Measurements from ENCODE around the gene LYSET.
"Not testable (repeated sequence)": the region's sequence is repeated elsewhere in the genome, so short reads cannot be mapped to it uniquely, and the experiment has no call there.

The LYSET gene

DNA sequence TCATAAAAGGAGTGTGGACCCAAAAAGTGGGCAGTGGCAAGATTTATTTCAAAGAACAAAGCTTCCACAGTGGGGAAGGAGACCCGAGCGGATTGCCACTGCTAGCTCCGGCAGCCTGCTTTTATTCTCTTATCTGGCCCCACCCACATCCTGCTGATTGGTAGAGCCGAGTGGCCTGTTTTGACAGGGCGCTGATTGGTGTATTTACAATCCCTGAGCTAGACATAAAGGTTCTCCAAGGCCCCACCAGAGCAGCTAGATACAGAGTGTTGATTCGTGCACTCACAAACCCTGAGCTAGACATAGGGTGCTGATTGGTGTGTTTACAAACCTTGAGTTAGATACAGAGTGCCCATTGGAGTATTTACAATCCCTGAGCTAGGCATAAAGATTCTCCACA is 15.5 kb upstream of the LYSET start:
- not testable (repeated sequence) for DNase-seq

DNA sequence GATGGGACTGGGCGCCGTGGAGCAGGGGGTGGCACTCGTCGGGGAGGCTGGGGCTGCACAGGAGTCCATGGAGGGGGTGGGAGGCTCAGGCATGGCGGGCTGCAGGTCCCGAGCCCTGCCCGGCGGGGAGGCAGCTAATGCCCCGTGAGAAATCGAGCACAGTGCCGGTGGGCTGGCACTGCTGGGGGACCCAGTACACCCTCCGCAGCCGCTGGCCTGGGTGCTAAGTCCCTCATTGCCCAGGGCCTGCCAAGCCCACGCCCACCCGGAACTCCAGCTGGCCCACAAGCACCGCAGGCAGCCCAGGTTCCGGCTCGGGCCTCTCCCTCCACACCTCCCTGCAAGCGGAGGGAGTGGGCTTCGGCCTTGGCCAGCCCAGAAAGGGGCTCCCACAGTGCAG is 15.0 kb upstream of the LYSET start:
- not testable (repeated sequence) for DNase-seq

DNA sequence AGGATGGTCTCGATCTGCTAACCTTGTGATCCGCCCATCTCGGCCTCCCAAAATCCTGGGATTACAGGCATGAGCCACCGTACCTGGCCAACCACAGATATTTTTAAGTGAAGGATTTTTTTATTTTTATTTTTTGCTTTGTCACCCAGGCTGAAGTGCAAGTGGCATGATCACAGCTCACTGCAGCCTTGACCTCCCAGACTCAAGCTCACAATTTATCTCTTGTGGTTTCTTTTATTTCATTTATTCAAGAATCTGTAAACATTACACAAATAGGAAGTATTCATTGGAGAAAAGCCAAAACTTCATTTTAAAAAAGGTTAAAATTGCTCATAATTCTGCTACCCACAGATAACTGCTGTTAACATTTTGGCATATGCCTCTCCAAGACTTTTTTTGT is 13.7 kb upstream of the LYSET start:
- DNase-seq = no peak

DNA sequence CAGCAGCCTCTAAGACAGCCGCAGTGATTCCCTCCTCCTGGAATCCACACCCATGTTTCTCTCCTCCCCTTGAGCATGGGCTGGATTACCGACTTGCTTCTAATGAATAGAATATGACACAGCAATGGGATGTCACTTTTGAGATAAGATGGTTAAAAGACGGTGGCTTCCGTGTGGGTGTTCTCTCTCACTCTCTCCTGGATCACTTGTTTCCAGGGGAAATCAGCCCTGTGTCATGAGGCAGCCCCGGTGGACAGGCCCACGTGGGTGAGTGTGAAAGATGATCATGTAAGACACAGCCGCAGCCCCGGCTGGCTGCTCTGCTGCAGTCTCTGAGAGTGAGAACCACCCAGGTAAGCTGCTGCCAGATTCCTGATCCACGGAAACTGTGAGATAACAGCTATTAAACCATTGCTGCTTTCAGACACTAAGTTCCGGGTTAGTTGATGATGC is 11.1 kb upstream of the LYSET start:
- DNase-seq = no peak

DNA sequence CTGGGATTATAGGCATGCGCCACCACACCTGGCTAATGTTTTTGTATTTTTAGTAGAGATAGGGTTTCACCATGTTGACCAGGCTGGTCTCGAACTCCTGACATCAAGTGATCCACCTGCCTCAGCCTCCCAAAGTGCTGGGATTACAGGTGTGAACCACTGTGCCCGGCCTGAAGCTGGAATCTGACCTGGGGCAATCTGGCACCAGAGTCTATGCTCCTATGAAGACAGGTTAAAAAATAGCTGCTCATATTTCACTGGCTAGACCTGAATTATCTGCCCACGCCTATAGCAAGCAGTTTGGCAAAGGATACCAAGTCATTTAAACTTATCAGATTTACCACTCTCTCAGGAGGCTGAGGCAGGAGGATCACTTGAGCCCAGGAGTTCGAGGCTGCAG is 10.4 kb upstream of the LYSET start:
- DNase-seq = not testable (repeated sequence)

DNA sequence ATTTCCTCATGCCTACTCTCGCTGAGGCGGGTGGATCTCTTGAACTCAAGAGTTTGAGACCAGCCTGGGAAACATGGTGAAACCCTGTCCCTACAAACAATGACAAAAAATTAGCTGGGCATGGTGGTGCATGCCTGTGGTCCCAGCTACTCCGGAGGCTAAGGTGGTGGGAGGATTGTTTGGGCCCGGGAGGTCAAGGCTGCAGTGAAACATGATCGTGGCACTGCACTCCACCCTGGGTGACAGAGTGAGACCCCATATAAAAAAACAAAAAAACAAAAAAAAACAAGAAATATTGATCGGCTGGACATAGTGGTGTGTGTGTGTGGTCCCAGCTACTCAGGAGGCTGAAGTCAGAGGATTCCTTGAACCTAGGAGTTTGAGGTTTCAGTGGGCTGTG is 9.6 kb upstream of the LYSET start:
- DNase-seq = no peak

DNA sequence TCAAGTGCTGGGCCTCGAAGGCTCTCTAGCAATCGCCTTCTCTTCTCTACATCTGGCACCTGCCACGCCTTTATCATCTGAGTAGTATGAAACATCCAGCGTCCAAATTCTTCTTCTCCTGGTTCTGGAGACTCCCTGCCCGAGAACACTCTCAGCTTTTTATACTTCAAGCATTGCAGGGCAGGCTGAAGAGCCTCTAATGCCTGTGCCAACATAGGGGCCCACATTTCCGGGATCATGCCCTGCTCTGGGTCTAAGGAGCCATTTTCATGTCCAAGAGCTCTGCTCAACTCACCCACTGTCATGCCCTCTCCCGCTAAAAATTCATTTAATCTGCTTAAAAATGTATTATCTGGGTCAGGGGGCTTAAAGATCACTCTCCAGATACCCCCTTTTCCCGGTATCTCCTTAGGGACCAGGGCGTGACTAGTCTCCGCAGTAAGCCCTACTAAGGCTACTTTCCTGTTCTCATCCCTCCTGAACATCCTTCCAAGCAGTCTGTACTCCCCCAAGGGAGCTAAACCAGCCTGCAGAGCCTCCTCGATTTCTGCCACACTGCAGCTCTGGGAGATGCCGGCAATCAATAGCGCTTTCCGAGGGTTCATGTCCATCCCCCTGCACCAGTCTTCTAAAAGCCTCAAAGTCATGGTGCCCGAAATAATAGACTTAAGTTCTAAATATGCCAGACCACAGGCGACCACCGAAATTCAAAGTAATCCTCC is 1.4 kb upstream of the LYSET start:
- no peak for DNase-seq

DNA sequence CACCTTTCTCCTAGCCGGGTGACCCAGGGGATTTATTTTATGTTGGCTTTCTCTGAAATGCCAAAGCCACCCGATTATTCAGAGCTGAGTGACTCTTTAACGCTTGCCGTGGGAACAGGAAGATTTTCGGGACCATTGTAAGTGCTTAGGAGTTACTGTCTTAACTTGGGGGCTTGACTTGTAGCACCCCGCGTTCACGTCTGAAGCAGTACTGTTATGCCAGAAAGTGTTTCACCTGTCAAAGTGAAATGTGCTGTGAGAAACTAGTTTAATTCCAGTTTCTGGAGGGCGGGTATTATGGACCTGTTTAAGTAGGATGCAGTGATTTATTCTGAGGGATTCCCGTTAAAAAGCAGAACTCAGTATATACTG is 218 bp downstream of the LYSET start:
- no peak for DNase-seq

DNA sequence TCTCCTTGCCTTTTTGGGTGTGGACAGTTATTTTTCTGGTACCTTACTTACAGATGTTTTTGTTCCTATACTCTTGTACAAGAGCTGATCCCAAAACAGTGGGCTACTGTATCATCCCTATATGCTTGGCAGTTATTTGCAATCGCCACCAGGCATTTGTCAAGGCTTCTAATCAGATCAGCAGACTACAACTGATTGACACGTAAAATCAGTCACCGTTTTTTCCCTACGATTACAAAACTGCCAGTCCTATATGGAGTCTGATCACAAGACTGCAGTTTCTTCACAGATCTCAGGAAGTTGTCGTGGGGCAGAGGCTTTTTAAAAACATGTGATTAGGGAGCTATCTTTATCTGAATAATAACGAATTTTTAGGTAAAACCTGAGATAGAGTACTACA is 1.3 kb downstream of the LYSET start:
- DNase-seq = peak; percentile 97

DNA sequence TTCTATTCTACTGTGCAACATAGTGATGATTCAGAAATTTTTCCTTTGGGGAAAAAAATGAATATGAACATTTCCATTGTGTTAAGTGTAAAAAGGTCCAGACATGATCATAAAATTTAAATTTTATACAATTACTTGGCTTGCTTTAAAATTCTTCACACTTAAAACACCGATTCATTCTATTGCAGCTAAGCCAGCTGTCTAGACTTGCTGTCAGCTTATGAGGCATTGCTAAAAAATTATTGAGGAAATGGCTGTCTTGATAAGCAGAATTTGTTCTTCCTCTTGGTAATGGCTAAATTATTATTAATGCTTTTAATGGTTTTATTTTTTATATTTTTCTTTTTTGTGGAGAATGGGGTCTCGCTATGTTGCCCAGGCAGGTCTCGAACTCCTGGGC is 1.8 kb downstream of the LYSET start:
- DNase-seq = peak; percentile 30 to 40

DNA sequence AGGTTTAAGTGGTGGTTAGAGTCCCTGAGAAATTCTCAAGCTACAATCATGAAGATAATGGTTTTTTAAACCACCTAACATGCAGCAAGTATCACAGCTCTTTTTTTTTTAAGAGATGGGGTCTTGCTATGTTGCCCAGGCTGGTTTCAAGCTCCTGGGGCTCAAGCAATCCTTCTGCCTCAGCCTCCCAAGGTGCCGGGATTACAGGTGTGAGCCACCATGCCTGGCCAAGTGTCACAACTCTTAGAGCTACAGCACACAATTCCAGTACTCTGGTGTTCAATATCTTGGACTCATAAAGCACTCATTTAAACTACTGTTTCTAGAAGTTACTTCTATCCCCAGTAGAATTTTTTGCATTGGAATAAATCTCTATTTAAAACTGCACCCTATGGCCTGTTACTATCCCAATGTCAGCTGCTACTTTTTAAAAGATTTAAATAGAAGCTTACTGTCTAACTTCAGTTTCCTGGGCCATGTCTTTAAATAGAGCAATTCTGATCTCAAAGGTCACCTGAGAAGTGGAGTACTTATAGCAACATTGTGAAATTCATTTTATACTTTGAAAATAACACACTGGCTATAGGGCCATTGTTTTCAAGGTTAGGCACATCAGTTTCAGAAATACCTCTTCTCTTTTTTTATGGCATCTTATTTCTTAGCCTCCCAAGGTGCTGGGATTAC is 10.3 kb downstream of the LYSET start:
- no peak for DNase-seq

DNA sequence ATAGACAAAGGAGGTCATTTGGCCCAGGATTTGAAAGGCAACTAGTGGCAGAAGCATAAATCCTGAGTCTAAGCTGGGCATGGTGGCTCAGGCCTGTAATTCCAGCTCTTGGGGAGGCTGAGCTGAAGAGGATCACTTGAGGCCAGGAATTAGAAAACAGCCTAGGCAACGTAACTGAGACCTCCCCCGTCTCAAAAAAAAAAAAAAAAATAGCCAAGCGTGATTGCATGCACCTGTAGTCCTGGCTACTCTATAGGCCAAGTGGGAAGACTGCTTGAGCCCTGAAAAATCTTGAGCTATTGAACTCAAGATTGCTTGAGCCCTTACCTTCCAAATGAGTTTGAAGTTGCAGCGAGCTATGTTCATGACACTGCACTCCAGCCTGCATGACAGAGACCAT is 13.9 kb downstream of the LYSET start:
- DNase-seq = no peak

DNA sequence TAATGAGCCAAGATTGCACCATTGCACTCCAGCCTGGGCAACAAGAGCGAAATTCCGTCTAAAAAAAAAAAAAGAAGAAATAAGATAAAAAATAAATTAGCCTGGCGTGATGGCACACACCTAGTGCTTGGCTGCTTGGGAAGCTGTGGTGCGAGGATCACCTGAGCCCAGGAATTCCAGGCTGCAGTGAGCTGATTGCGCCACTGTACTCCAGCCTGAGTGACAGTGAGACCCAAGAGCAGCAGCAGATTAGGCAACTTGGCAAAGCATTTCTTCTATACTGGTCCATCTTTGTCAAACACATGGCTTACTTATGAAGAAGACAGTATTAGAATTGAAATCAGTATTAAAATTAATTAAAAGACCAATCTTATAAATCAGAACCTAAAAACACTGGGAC is 15.4 kb downstream of the LYSET start:
- DNase-seq = no peak

DNA sequence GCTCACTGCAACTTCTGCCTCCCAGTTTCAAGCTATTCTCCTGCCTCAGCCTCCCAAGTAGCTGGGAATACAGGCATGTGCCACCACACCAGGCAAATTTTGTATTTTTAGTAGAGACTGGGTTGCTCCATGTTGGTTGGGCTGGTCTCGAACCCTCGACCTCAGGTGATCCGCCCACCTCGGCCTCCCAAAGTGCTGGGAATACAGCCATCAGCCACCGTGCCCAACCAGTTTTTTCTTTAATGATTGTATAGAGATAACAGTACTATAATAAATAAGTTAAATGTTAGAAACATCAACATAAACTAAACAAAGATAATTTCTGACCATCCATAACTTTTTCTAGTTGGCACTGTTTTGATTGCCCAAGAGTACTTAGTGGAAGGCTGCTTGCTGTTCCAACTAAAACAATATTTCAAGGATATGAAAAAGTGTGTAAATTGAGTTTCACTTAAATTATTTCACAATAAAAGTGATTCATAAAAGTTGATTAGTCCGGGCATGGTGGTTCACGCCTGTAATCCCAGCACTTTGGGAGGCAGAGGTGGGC is 16.1 kb downstream of the LYSET start:
- no peak for DNase-seq

DNA sequence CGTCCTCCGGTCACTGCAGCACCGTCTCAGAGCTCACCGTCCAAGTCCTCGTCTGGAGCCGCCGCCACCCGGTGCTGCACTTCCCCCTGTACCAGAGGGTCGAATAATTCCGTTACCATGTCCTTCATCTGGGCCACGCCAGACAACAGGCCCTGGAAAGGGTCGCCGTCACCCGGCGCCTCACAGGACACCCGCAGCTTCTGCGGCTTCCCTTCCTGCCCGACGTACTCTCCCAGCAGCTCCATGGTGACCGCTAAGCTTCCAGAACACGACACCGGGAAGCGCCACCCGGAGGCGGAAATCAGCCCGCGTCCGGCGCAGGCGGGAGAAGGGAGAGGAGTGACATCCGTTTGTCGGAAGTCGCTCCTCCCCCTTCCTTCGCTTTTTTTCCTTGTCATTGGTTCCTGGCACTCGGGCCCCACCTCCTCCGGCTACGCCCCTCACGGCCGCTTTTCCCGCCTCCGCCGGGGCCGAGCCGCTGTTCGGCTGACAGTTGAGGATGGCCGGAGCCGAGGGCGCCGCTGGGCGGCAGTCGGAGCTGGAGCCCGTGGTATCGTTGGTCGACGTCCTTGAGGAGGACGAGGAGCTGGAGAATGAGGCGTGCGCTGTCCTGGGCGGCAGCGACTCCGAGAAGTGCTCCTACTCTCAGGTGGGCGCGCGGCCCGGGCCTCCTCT is 21.8 kb downstream of the LYSET start, which contains the start of the genes GON7 and UBR7:
Gene GON7, minus strand, starts transcription at position 273 of the 675 bp plus-strand sequence. Its CDS starts 28 bp downstream, at position 245.
Gene UBR7, plus strand, starts transcription at position 464 of the 675 bp plus-strand sequence. Its CDS starts 36 bp downstream, at position 500.
- DNase-seq = peak; percentile 98 to 99

DNA sequence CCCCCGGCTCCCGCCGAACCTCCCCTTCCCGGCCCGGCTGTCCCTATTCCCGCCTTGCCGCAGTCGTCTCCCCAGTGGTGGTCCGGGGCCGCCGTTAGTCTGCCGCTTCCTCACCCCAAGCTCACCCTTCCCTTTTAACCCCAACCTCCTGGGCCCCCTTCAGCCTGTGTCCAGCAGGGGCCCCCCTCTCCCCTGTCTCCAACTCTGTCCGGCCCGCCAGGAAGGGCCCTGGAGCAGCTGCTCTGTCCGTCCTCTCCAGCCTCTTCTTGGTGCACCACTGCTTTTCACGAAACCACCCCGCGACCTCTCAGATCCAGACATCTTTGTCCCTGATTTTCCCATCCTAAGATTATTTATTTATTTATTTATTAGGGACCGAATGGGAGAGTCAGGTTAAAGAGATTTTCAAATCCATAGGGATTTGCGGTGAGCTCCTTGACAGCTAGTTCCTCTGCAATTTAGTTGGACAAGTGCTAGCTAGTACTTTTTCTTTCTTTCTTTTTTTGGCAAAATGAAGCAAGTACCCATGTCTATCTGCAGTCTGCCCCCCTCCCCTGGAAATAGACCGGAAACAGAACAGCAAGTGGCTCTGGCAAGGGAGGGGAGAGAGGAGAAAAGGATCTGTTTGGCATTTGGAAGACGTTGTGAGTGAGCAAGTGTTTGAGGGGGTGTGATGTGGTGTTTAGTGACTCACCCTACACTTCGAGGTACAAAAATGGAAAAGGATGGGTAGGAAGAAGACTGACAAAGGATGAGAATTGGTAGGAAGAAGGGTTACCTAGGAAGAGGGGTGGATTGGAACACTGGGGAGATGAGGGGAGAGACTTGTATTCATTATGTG is 22.6 kb downstream of the LYSET start:
- DNase-seq = peak; percentile 44 to 50

DNA sequence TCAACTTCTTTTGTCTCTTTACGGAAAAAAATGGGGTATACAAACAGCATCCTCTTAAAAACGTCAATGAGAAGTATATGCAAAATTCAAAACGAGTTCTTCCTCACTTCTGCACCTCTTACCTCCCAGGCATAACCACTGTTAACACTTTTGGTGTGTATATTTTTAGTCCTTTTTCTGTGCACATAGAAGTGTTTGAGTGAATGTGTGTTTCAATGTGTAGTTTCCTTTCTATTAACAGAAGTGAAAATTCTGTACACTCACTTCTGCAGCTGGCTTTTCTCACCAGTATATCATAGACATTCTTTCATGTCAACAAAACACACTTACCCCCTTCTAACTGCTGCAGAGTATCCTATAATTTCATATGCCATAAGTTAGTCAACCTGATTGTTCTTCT is 27.3 kb downstream of the LYSET start:
- DNase-seq = no peak

DNA sequence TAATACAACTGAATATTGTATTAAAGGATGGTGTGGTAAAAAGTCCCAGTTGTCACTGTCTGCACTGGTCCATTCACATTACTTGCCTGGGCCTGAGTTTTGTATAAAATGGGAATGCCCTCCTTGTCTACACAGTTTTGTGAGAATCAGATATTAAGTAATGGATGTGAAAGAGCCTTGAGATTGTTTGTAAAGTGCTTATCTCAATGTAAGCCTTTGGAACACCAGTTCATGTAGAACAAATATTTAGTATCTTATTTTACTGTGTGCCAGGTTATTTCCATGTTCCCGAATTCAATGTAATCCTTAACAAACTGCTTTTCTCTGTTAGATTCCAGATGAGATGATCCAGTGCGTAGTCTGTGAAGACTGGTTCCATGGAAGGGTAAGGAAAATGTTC is 29.5 kb downstream of the LYSET start:
- DNase-seq = no peak

DNA sequence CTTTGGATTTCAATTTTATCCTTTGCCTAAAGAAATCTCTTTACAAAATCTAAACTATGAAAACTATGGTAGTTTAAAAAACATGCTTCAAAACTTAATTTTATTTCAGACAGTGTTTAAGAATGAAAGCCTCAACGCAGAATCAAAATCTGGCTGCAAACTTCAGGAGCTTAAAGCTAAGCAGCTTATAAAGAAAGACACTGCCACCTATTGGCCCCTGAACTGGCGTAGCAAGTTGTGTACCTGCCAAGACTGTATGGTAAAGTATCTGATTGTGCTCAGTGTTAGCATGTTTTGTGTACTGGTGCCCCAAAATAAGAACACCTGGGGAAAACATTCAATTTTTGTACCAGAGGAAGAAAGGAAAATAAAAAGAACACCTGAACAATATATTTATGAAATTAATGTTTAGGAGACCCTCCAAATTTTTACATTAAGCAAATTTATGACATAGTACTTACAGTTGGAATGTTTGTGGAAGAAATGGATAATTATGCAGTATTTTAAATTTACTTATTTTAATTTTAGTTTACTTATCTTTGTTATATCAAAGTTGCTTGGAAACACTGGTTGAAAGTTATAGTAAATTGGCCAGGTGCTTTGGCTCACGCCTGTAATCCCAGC is 34.1 kb downstream of the LYSET start:
- peak; percentile 52 to 66 for DNase-seq

DNA sequence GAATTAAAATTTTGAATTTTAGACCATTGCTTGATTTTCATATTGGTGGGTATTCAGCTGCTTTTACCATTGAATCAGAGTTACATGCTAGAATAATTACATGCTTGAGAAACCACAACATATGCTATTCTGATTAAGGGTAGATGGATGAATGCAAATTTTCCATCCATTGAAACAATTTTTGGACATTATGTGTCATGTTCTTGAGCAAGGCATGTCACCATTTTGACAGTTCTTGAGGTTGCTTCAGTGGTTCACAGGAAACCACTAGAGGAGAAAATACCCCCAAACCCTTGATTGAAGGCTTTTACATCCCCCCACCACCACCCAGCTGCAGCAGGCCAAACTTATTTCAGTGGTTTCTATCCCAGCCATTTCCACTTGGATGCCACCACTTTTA is 35.4 kb downstream of the LYSET start:
- DNase-seq = no peak

DNA sequence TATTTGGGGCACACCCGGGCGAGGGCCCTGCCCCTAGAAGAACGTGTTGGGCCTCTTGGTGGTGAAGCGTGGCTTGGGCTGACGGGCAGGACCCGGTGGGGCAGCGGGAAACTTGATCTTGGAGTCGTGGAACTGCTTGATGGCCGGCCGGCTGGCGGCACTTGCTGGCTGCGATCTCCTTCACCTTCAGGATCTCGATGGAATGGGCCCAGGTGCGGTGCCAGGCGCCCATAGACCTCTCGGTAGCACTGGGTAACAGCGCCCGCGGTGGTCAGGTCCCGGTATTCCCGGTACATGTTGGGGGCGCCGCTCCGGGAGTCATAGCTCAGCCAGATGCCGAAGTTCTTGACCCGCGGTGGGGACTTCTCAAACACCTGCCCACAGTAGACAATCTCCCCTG is 38.4 kb downstream of the LYSET start:
- no peak for DNase-seq

DNA sequence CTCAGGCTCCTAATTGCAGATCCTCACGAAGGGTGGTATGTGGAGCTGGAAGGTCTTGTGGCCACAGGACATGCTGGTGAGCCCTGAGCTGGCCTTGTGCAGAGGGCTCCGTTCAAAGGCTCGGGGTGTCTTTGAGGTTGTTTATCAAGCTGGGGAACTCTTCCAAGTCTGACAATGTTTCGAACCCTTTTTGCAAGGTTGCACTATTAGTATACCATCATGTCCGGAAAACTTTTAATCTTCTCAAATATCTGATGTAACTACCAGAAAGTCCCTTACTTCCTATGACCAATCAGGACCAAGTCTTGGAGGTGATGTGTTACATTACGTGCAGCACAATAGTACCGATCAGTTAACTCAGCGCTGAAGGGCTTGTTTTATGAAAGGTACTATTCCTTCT is 43.4 kb downstream of the LYSET start:
- DNase-seq = no peak
